ENCODE results near the gene DHX16. TPM values are rescaled to one million over a fixed set of nuclear protein-coding genes. Genes with fewer than 3 reads are reported as not detected.
A peak's percentile ranks its signal among the peaks of the same experiment; 100 is the strongest.

Gene DHX16
- total and polyA plus RNA-seq, 8 donors: 18.3 to 67.0 (median 26.7) TPM

DNA sequence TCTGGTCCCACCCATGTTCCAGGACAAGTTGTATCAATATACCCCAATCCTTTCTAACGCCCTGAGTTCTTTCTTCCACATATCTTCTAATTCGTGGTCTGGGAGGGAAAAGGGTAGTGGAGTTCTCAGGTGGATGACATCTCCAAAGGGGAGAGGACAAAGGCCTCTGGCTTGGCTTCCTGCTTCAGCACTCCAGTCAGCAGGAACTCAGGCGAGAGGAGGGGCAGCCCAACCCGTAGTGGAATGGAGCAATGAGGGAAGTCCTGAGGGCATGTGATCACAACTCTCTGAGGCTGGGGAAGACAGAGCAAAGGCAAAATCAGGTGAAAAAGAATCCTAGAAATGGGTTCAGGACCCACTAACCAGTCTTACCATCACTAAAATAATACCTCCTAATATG, 27.5 kb upstream of the DHX16 start:
- Histone ChIP-seq H3K27me3 (no peaks in the 10 kb centered on the region), H3K9me3 (no peaks in the 10 kb centered on the region), H3K4me1 (peaks cover 0 to 4% (median 2%) of the 10 kb centered on the region in 4 donors), H3K4me3 (no peak overlapping the region), H3K27ac (no peak overlapping the region), H3K36me3 (peaks cover 14 to 64% (median 46%) of the 10 kb centered on the region in 4 donors)
- intact Hi-C loops (cut with DNase I; ENCODE audit: low total_unique reads): no loop called here
- TF ChIP-seq POLR2AphosphoS5 (IDR thresholded peaks at IDR 0.05): no peak
- no peak for TF ChIP-seq POLR2A (IDR thresholded peaks at IDR 0.05)
- TF ChIP-seq, protein P1, sequence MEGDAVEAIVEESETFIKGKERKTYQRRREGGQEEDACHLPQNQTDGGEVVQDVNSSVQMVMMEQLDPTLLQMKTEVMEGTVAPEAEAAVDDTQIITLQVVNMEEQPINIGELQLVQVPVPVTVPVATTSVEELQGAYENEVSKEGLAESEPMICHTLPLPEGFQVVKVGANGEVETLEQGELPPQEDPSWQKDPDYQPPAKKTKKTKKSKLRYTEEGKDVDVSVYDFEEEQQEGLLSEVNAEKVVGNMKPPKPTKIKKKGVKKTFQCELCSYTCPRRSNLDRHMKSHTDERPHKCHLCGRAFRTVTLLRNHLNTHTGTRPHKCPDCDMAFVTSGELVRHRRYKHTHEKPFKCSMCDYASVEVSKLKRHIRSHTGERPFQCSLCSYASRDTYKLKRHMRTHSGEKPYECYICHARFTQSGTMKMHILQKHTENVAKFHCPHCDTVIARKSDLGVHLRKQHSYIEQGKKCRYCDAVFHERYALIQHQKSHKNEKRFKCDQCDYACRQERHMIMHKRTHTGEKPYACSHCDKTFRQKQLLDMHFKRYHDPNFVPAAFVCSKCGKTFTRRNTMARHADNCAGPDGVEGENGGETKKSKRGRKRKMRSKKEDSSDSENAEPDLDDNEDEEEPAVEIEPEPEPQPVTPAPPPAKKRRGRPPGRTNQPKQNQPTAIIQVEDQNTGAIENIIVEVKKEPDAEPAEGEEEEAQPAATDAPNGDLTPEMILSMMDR (IDR thresholded peaks at IDR 0.05): no peak
- DNase-seq: no peak
- WGBS, 5 donors: 62 to 79% (median 65%) methylated on average over 4 of the region's 4 CpGs

DNA sequence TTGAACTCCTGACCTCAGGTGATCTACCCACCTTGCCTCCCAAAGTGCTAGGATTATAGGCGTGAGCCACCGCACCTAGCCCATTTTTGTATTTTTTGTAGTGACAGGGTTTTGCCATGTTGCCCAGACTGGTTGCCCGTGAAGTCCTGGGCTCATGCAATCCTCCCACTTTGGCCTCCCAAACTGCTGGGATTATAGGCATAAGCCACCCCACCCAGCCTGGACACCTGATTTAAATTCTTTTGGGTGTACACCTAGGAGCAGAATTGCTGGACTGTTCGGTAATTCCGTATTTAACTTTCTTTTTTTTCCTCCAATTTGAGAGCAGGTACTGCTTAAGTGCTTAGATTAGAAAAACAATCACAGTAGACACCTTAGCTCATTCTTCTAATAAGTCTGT, 23.6 kb upstream of the DHX16 start:
- H3K27ac ChIP-seq: no peak overlapping the region
- WGBS, 5 donors: 90 to 93% (median 92%) methylated on average over 5 of the region's 5 CpGs
- DNase-seq: no peak

DNA sequence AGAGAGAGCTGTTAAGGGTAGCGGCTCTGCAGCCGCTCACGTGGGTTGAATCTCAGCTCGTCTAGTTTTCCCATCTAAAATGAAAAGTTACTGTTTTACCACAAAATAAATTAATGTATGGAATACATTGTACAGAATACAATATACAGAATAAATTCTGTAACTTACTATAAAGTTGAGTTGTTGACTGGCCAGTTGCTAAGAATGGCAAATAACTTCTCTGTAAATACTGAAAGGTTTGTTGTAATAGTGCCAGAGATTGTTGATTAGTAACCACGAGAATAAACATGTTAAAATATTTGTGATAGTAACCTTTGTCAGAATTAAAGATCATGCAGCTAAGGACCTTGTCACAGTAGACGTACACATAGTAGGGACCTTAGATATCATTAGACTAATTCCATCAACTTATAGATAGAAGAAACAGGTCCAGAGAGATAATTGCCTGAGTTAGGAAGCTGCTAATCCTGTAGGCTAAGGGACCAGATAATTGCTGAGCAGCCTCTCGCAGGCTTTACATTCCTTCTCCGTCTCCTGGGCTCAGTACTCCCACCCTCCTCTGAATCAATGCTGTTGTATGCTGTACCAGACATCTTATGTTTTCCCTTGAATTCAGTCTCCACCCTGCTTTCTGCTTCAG, 18.5 kb upstream of the DHX16 start:
- Histone ChIP-seq H3K36me3 (no peaks in the 10 kb centered on the region), H3K27ac (peak overlapping the region; percentile 29 to 99 (median 97)), H3K4me1 (peaks cover 29 to 50% (median 39%) of the 10 kb centered on the region in 4 donors), H3K27me3 (no peaks in the 10 kb centered on the region), H3K4me3 (peak overlapping the region; percentile 61 to 70 (median 64)), H3K9me3 (no peaks in the 10 kb centered on the region)
- WGBS, 5 donors: 10 to 18% (median 12%) methylated on average over 8 of the region's 8 CpGs
- TF ChIP-seq EP300 (IDR thresholded peaks at IDR 0.05) (no peak), POLR2A (IDR thresholded peaks at IDR 0.05) (no peak), POLR2AphosphoS5 (IDR thresholded peaks at IDR 0.05) (no peak)
- TF ChIP-seq, protein P1 (IDR thresholded peaks at IDR 0.05): no peak
- intact Hi-C loops (cut with DNase I; ENCODE audit: low total_unique reads): no loop called here
- DNase-seq: peak in 1 of 2 donors; percentile 29

More for the DNA sequence above, 23.6 kb upstream of the DHX16 start:
- TF ChIP-seq EP300 (IDR thresholded peaks at IDR 0.05) (no peak), POLR2AphosphoS5 (IDR thresholded peaks at IDR 0.05) (no peak), POLR2A (IDR thresholded peaks at IDR 0.05) (no peak)
- TF ChIP-seq, protein P1 (IDR thresholded peaks at IDR 0.05): no peak
- no peak overlapping the region for H3K4me3 ChIP-seq
- no peaks in the 10 kb centered on the region for H3K9me3 ChIP-seq
- peaks cover 0 to 25% (median 19%) of the 10 kb centered on the region in 4 donors for H3K36me3 ChIP-seq
- H3K27me3 ChIP-seq: no peaks in the 10 kb centered on the region
- peaks cover 0 to 13% (median 3%) of the 10 kb centered on the region in 4 donors for H3K4me1 ChIP-seq
- intact Hi-C loops (cut with DNase I; ENCODE audit: low total_unique reads): no loop called here

DNA sequence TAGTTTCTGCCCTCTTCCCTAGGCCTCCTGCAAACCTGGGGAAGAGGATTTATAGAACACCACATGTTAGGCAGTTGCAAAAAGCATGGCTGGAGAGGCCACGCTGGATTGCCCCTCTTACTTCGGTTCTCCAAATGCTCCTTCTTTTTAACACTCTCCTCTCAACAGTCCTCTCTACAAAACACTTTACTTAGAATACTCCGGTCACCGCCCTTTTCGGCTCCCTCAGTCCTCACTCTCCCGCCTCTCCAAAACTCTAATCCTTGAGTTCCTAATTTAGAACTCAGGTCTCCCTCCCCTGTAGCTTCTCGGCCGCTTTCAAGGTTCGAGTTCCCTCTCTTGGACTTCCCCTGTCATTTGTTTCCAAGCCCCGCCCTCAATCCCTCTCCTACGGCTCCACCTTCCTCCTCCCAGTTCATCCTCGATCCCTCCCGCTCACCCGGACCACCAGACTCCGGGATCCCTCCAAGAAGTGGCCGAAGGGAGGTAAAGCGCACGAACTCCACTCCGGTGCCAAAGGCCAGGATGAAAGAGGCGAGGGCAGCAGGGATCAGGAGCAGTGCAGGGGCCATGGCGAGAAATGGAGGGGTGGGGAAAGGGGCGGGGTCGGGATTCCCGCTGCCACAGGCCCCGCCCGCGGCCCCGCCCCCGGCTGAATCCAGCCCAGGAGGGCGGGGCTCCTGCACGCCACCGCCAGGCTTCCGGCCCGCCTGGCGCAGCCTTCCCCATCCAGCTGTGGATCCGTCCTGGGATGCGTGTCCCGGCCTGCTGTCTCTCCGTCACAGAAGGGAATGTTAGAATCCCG, 17.8 kb upstream of the DHX16 start, which contains the start of gene NRM:
TSS of gene NRM (minus strand) at position 582 of the 805 bp plus-strand sequence. CDS start at position 572, 10 bp downstream.
- Histone ChIP-seq H3K27me3 (no peaks in the 10 kb centered on the region), H3K4me1 (peaks cover 29 to 56% (median 39%) of the 10 kb centered on the region in 4 donors), H3K27ac (peak within 1 kb of the TSS; percentile 77 to 99 (median 97)), H3K36me3 (no peaks in the 10 kb centered on the region), H3K4me3 (peak within 1 kb of the TSS; percentile 61 to 70 (median 64)), H3K9me3 (no peaks in the 10 kb centered on the region)
- no peak for TF ChIP-seq EP300 (IDR thresholded peaks at IDR 0.05)
- peak in 2 of 3 donors; percentile 59 to 78 for TF ChIP-seq POLR2AphosphoS5 (IDR thresholded peaks at IDR 0.05)
- DNase-seq: peak; percentile 87 to 96
- 0 to 1% (median 1%) methylated on average over 24 to 40 of the region's 40 CpGs for WGBS, 5 donors
- intact Hi-C loops (cut with DNase I; ENCODE audit: low total_unique reads): no loop called here

Measured in stomach (tissue), 9 donors.